ENCODE results near the gene TMEM156. TPM values are rescaled to one million over a fixed set of nuclear protein-coding genes. Genes with fewer than 3 reads are reported as not detected.
A peak's percentile ranks its signal among the peaks of the same experiment; 100 is the strongest.

TMEM156 gene
- total RNA-seq, 2 donors from 2014 or later, result not detected

DNA sequence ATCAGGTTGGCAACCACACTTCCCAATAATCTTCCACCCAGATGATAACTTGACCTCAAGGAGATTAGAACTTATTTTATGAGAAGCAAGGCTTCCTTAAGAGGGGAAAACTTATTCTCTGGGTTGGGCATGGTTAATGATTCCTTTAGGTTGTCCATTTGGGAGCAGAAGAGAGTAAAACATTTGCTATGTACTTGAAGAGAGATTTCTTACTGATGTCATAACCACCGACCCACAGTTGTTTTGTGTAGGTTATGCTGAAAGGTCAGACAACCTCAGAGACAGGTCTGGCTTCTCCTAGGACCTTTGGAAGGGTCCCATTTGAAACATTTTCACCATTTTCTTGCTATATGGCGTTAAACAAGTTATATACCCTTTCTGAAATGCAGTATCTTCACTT lies 108.5 kb downstream of the TMEM156 start:
- H3K4me1 Mint-ChIP-seq, result peaks cover 3% of the 10 kb centered on the region
- H3K27ac Mint-ChIP-seq, result no peak overlapping the region
- TF ChIP-seq, protein P1, sequence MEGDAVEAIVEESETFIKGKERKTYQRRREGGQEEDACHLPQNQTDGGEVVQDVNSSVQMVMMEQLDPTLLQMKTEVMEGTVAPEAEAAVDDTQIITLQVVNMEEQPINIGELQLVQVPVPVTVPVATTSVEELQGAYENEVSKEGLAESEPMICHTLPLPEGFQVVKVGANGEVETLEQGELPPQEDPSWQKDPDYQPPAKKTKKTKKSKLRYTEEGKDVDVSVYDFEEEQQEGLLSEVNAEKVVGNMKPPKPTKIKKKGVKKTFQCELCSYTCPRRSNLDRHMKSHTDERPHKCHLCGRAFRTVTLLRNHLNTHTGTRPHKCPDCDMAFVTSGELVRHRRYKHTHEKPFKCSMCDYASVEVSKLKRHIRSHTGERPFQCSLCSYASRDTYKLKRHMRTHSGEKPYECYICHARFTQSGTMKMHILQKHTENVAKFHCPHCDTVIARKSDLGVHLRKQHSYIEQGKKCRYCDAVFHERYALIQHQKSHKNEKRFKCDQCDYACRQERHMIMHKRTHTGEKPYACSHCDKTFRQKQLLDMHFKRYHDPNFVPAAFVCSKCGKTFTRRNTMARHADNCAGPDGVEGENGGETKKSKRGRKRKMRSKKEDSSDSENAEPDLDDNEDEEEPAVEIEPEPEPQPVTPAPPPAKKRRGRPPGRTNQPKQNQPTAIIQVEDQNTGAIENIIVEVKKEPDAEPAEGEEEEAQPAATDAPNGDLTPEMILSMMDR (conservative IDR thresholded peaks at IDR 0.05), result no peak
- no peaks in the 10 kb centered on the region for H3K27me3 Mint-ChIP-seq (ENCODE audit: insufficient read depth)
- no peaks in the 10 kb centered on the region for H3K9me3 Mint-ChIP-seq
- H3K4me3 Mint-ChIP-seq, result no peak overlapping the region
- Histone ChIP-seq H3K36me3 (ENCODE audit: control insufficient read depth, insufficient read depth, low read length) (peaks cover 6% of the 10 kb centered on the region), H3K4me1 (ENCODE audit: control insufficient read depth, insufficient read depth, low read length) (no peaks in the 10 kb centered on the region), H3K9ac (ENCODE audit: extremely low read depth, low read length, poor library complexity, severe bottlenecking) (no peak overlapping the region), H3K4me3 (ENCODE audit: low read length) (no peak overlapping the region), H3K9me3 (ENCODE audit: control insufficient read depth, low read length) (no peaks in the 10 kb centered on the region), H3K27me3 (ENCODE audit: control insufficient read depth, insufficient read depth, low read length, poor library complexity, severe bottlenecking) (no peaks in the 10 kb centered on the region), H3K27ac (ENCODE audit: low read depth, low read length) (peak overlapping the region; percentile 12)
- peaks cover 12% of the 10 kb centered on the region for H3K36me3 Mint-ChIP-seq (ENCODE audit: low read depth)
- 89 to 100% methylated on average over 1 to 2 of the region's 2 CpGs for WGBS, 2 experiments (ENCODE audit: insufficient coverage in 1 of 2, insufficient read length in 1 of 2)
- DNase-seq, result no peak

DNA sequence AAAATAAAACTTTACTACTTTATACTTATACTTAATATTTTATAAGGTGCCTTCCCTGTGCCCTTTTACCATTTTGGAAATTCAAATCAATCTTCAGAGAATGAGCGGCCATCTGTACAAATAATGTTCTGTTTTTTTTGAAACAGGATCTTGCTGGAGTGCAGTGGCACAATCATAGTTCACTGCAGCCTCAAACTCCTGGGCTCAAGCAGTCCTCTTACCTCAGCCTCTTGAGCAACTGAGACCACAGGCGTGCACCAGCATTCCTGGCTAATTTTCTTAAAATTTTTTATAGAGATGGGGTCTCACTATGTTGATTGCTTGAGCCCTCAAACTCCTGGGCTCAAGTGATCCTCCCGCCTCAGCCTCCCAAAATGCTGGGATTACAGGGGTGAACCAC lies 111.1 kb downstream of the TMEM156 start:
- DNase-seq, result no peak
- Mint-ChIP-seq H3K36me3 (ENCODE audit: low read depth) (peaks cover 11% of the 10 kb centered on the region), H3K4me1 (peaks cover 3% of the 10 kb centered on the region), H3K4me3 (no peak overlapping the region), H3K27me3 (ENCODE audit: insufficient read depth) (no peaks in the 10 kb centered on the region), H3K9me3 (no peaks in the 10 kb centered on the region), H3K27ac (no peak overlapping the region)
- no peaks in the 10 kb centered on the region for H3K4me1 ChIP-seq (ENCODE audit: control insufficient read depth, insufficient read depth, low read length)
- no peak overlapping the region for H3K4me3 ChIP-seq (ENCODE audit: low read length)
- no peaks in the 10 kb centered on the region for H3K9me3 ChIP-seq (ENCODE audit: control insufficient read depth, low read length)
- no peaks in the 10 kb centered on the region for H3K27me3 ChIP-seq (ENCODE audit: control insufficient read depth, insufficient read depth, low read length, poor library complexity, severe bottlenecking)
- TF ChIP-seq, protein P1 (conservative IDR thresholded peaks at IDR 0.05), result no peak
- H3K9ac ChIP-seq (ENCODE audit: extremely low read depth, low read length, poor library complexity, severe bottlenecking), result no peak overlapping the region
- H3K27ac ChIP-seq (ENCODE audit: low read depth, low read length), result no peak overlapping the region
- peaks cover 6% of the 10 kb centered on the region for H3K36me3 ChIP-seq (ENCODE audit: control insufficient read depth, insufficient read depth, low read length)
- 93 to 100% methylated on average over 2 to 3 of the region's 3 CpGs for WGBS, 2 experiments (ENCODE audit: insufficient coverage in 1 of 2, insufficient read length in 1 of 2)

DNA sequence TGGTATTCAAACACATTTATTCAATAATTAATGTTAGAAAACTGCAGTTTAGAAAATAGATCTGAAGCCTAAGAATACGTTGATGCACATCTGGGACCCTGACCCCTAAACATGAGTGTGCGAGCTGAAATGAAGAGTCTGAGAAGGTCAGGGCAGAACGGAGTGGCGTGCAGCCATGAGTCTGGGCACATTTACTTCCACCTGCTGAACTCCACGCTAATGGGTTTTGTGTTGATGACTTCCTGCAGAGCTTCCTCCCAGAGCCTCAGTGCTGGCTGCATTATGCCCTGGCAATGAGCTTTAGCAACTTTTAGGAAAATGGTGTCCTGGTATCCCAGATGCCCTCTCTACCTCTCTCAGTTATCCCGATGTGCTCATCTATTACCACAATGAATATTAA lies 111.5 kb downstream of the TMEM156 start:
- Histone ChIP-seq H3K4me3 (ENCODE audit: low read length) (no peak overlapping the region), H3K4me1 (ENCODE audit: control insufficient read depth, insufficient read depth, low read length) (no peaks in the 10 kb centered on the region), H3K27ac (ENCODE audit: low read depth, low read length) (no peak overlapping the region), H3K9me3 (ENCODE audit: control insufficient read depth, low read length) (no peaks in the 10 kb centered on the region), H3K9ac (ENCODE audit: extremely low read depth, low read length, poor library complexity, severe bottlenecking) (no peak overlapping the region), H3K27me3 (ENCODE audit: control insufficient read depth, insufficient read depth, low read length, poor library complexity, severe bottlenecking) (no peaks in the 10 kb centered on the region), H3K36me3 (ENCODE audit: control insufficient read depth, insufficient read depth, low read length) (peaks cover 10% of the 10 kb centered on the region)
- TF ChIP-seq, protein P1 (conservative IDR thresholded peaks at IDR 0.05), result no peak
- Mint-ChIP-seq H3K9me3 (no peaks in the 10 kb centered on the region), H3K27me3 (ENCODE audit: insufficient read depth) (no peaks in the 10 kb centered on the region), H3K4me1 (no peaks in the 10 kb centered on the region), H3K27ac (no peak overlapping the region), H3K36me3 (ENCODE audit: low read depth) (peaks cover 11% of the 10 kb centered on the region), H3K4me3 (no peak overlapping the region)
- no peak for DNase-seq
- WGBS, 2 experiments (ENCODE audit: insufficient coverage in 1 of 2, insufficient read length in 1 of 2), result 93 to 94% methylated on average over 6 of the region's 6 CpGs

All from endodermal cell (in vitro differentiated cells).